ENCODE measurements around the gene SOCS3. TPM values are rescaled to one million over a fixed set of nuclear protein-coding genes. Genes with fewer than 3 reads are reported as not detected.
"Not testable (repeated sequence)": the region's sequence is repeated elsewhere in the genome, so short reads cannot be mapped to it uniquely, and the experiment has no call there.

SOCS3 gene
- total RNA-seq, 3 donors from 2014 or later (not counting 1 experiment from before 2014, with no cell fraction given), result 39.0 to 47.9 (median 43.6) TPM

GRCh38 chr17:78315355-78316114 is 44.3 kb downstream of the SOCS3 start:
- 29% methylated on average over 12 of the region's 12 CpGs for WGBS (ENCODE audit: insufficient coverage)
- Mint-ChIP-seq H3K36me3 (no peaks in the 10 kb centered on the region), H3K9me3 (no peaks in the 10 kb centered on the region), H3K4me3 (no peak overlapping the region), H3K27ac (no peak overlapping the region), H3K4me1 (peaks cover 0 to 31% of the 10 kb centered on the region in 2 donors), H3K27me3 (ENCODE audit: low read depth in 2 of 2) (peaks cover 39 to 48% of the 10 kb centered on the region in 2 donors)
- no peaks in the 10 kb centered on the region for H3K36me3 ChIP-seq (ENCODE audit: control insufficient read depth, insufficient read depth, low read length)
- intact Hi-C loops (cut with micrococcal nuclease), result no loop called here
- H3K4me1 ChIP-seq (ENCODE audit: control insufficient read depth, insufficient read depth, low read length), result peaks cover 33% of the 10 kb centered on the region
- H3K4me3 ChIP-seq (ENCODE audit: low read length), result no peak overlapping the region
- ATAC-seq, result no peak
- TF ChIP-seq CTCF (IDR thresholded peaks at IDR 0.05), result no peak
- no peak overlapping the region for H3K27ac ChIP-seq (ENCODE audit: low read length)
- DNase-seq, result peak in 1 of 2 donors; percentile 45
- H3K27me3 ChIP-seq (ENCODE audit: control insufficient read depth, insufficient read depth, low read length), result peaks cover 6% of the 10 kb centered on the region
- no peaks in the 10 kb centered on the region for H3K9me3 ChIP-seq (ENCODE audit: control insufficient read depth, insufficient read depth, low read length)

- ATAC-seq, result no peak
These were observed 45.1 kb downstream of the SOCS3 start for GRCh38 chr17:78314683-78315354.

GRCh38 chr17:78313735-78314648 is 45.9 kb downstream of the SOCS3 start:
- Mint-ChIP-seq H3K36me3 (no peaks in the 10 kb centered on the region), H3K4me1 (peaks cover 0 to 31% of the 10 kb centered on the region in 2 donors), H3K27ac (no peak overlapping the region), H3K27me3 (ENCODE audit: low read depth in 2 of 2) (peaks cover 39 to 48% of the 10 kb centered on the region in 2 donors), H3K4me3 (peak overlapping the region; percentile 84), H3K9me3 (no peaks in the 10 kb centered on the region)
- WGBS (ENCODE audit: insufficient coverage), result 4% methylated on average over 78 of the region's 80 CpGs
- intact Hi-C loops (cut with micrococcal nuclease), result no loop called here
- no peaks in the 10 kb centered on the region for H3K36me3 ChIP-seq (ENCODE audit: control insufficient read depth, insufficient read depth, low read length)
- peaks cover 6% of the 10 kb centered on the region for H3K27me3 ChIP-seq (ENCODE audit: control insufficient read depth, insufficient read depth, low read length)
- ATAC-seq (peak; percentile 45 to 66 (median 63)), DNase-seq (peak in 1 of 2 donors; percentile 79)
- H3K4me1 ChIP-seq (ENCODE audit: control insufficient read depth, insufficient read depth, low read length), result peaks cover 33% of the 10 kb centered on the region
- no peak overlapping the region for H3K4me3 ChIP-seq (ENCODE audit: low read length)
- no peaks in the 10 kb centered on the region for H3K9me3 ChIP-seq (ENCODE audit: control insufficient read depth, insufficient read depth, low read length)
- TF ChIP-seq CTCF (IDR thresholded peaks at IDR 0.05), result no peak
- H3K27ac ChIP-seq (ENCODE audit: low read length), result no peak overlapping the region

More at GRCh38 chr17:78314683-78315354, 45.1 kb downstream of the SOCS3 start:
- Mint-ChIP-seq H3K4me1 (peaks cover 0 to 31% of the 10 kb centered on the region in 2 donors), H3K9me3 (no peaks in the 10 kb centered on the region), H3K27ac (no peak overlapping the region), H3K27me3 (ENCODE audit: low read depth in 2 of 2) (peaks cover 39 to 48% of the 10 kb centered on the region in 2 donors), H3K36me3 (no peaks in the 10 kb centered on the region), H3K4me3 (peak overlapping the region; percentile 37)
- Histone ChIP-seq H3K36me3 (ENCODE audit: control insufficient read depth, insufficient read depth, low read length) (no peaks in the 10 kb centered on the region), H3K27ac (ENCODE audit: low read length) (no peak overlapping the region), H3K9me3 (ENCODE audit: control insufficient read depth, insufficient read depth, low read length) (no peaks in the 10 kb centered on the region), H3K4me1 (ENCODE audit: control insufficient read depth, insufficient read depth, low read length) (peaks cover 33% of the 10 kb centered on the region), H3K4me3 (ENCODE audit: low read length) (no peak overlapping the region), H3K27me3 (ENCODE audit: control insufficient read depth, insufficient read depth, low read length) (peaks cover 6% of the 10 kb centered on the region)
- TF ChIP-seq CTCF (IDR thresholded peaks at IDR 0.05), result no peak
- DNase-seq, result no peak
- WGBS (ENCODE audit: insufficient coverage), result 93% methylated on average over 12 of the region's 12 CpGs
- intact Hi-C loops (cut with micrococcal nuclease), result no loop called here

- ATAC-seq; intact Hi-C loops (cut with micrococcal nuclease); H3K4me3 Mint-ChIP-seq; H3K4me1 ChIP-seq (ENCODE audit: control insufficient read depth, insufficient read depth, low read length); H3K4me1 Mint-ChIP-seq; H3K4me3 ChIP-seq (ENCODE audit: low read length); H3K27me3 ChIP-seq (ENCODE audit: control insufficient read depth, insufficient read depth, low read length); H3K27ac ChIP-seq (ENCODE audit: low read length); H3K9me3 Mint-ChIP-seq; H3K27ac Mint-ChIP-seq; H3K36me3 Mint-ChIP-seq; DNase-seq; H3K9me3 ChIP-seq (ENCODE audit: control insufficient read depth, insufficient read depth, low read length); H3K36me3 ChIP-seq (ENCODE audit: control insufficient read depth, insufficient read depth, low read length): not testable (repeated sequence)
- peaks cover 20 to 28% of the 10 kb centered on the region in 2 donors for H3K27me3 Mint-ChIP-seq (ENCODE audit: low read depth in 2 of 2)
- 91% methylated on average over 12 of the region's 12 CpGs for WGBS (ENCODE audit: insufficient coverage)
These were observed 50.1 kb downstream of the SOCS3 start for GRCh38 chr17:78309659-78310255.

Measured in natural killer cell (primary cell).